CD4-positive, CD25-positive, alpha-beta regulatory T cell (primary cell): ENCODE results near the gene TMEM178B. TPM values are rescaled to one million over a fixed set of nuclear protein-coding genes. Genes with fewer than 3 reads are reported as not detected.

Experiments used
- ATAC-seq, 2 donors: fragments of 150-1000 bp; cut with Tn5 transposase; one replicate each; pipeline ENCODE4 v1.10.0; 2021; ENCODE audit warnings: low read depth in 2 of 2, moderate number of reproducible peaks in 2 of 2, moderate library complexity in 1 of 2
- DNase-seq, 3 donors: peaks; one replicate each; pipeline versions ENCODE4 v3.0.0 to v3.0.0-alpha.2; 2012 to 2022; ENCODE audit warnings: mixed read lengths in 1 of 3
- H3K27ac ChIP-seq: one replicate; pipeline ENCODE4 v1.7.0; 2013; ENCODE audit warnings: mild to moderate bottlenecking, low read length; ENCODE audit not compliant: insufficient read depth, poor library complexity, severe bottlenecking
- H3K27me3 ChIP-seq: one replicate; pipeline ENCODE4 v1.7.0; 2013; ENCODE audit warnings: low read length; ENCODE audit not compliant: control insufficient read depth, insufficient read depth
- H3K36me3 ChIP-seq: one replicate; pipeline ENCODE4 v1.7.0; 2013; ENCODE audit warnings: mild to moderate bottlenecking, low read length, moderate library complexity; ENCODE audit not compliant: control insufficient read depth, insufficient read depth
- H3K4me1 ChIP-seq: 2 replicates; pipeline ENCODE4 v1.7.0; 2013; ENCODE audit warnings: mild to moderate bottlenecking, low read length; ENCODE audit not compliant: insufficient read depth, control insufficient read depth, poor library complexity, severe bottlenecking
- H3K4me3 ChIP-seq: one replicate; pipeline ENCODE4 v1.7.0; 2013; ENCODE audit warnings: low read depth, mild to moderate bottlenecking, low read length, moderate library complexity
- H3K9me3 ChIP-seq, 2 experiments: 1 replicate in 1 of 2; 2 replicates in 1 of 2; pipeline ENCODE4 v1.7.0; 2013; ENCODE audit warnings: low read length in 2 of 2, mild to moderate bottlenecking in 1 of 2, moderate library complexity in 1 of 2; ENCODE audit not compliant: control insufficient read depth in 2 of 2
- H3K27ac Mint-ChIP-seq, 3 donors: one replicate each; pipeline ENCODE4 v1.8.0; 2020 to 2022; ENCODE audit warnings: mild to moderate bottlenecking in 3 of 3, mixed read lengths in 3 of 3, moderate library complexity in 2 of 3
- H3K27me3 Mint-ChIP-seq: one replicate; pipeline ENCODE4 v1.8.0; 2022; ENCODE audit warnings: mild to moderate bottlenecking, mixed read lengths
- H3K36me3 Mint-ChIP-seq: one replicate; pipeline ENCODE4 v1.8.0; 2020; ENCODE audit warnings: mixed read lengths
- H3K4me1 Mint-ChIP-seq, 4 donors: one replicate each; pipeline ENCODE4 v1.8.0; 2020 to 2022; ENCODE audit warnings: mixed read lengths in 4 of 4, mild to moderate bottlenecking in 1 of 4
- H3K4me3 Mint-ChIP-seq, 4 donors: one replicate each; pipeline ENCODE4 v1.8.0; 2020 to 2022; ENCODE audit warnings: mild to moderate bottlenecking in 4 of 4, mixed read lengths in 4 of 4, moderate library complexity in 3 of 4
- H3K9me3 Mint-ChIP-seq, 7 donors: one replicate each; pipeline ENCODE4 v1.8.0; 2020 to 2022; ENCODE audit warnings: mixed read lengths in 7 of 7, mild to moderate bottlenecking in 3 of 7, moderate library complexity in 2 of 7
- polyA plus RNA-seq, 4 donors: library from polyadenylated mRNA; unstranded; fragments of 300-500 nt; fragmentation: Illumina TruSeq; gene quantifications; one replicate each; pipeline ENCODE4 v1.2.3, GENCODE V29; 2021
- total RNA-seq: library from RNA; stranded (reverse); gene quantifications from one replicate; pipeline ENCODE4 v1.2.3, GENCODE V29; 2022

The TMEM178B gene
- total and polyA plus RNA-seq, 5 donors from 2014 or later = 0.10 TPM; not detected in 4

GRCh38 chr7:141313896-141314295, 240.0 kb downstream of the TMEM178B start:
- H3K9me3 ChIP-seq = no peaks in the 10 kb centered on the region
- no peak for DNase-seq
- no peak overlapping the region for H3K4me3 Mint-ChIP-seq
- H3K27me3 ChIP-seq = no peaks in the 10 kb centered on the region
- H3K36me3 Mint-ChIP-seq = no peaks in the 10 kb centered on the region
- H3K27ac Mint-ChIP-seq = no peak overlapping the region
- H3K27me3 Mint-ChIP-seq = peaks cover 15% of the 10 kb centered on the region
- no peak for ATAC-seq
- H3K4me3 ChIP-seq = no peak overlapping the region
- H3K4me1 ChIP-seq = no peaks in the 10 kb centered on the region
- no peak overlapping the region for H3K27ac ChIP-seq
- H3K36me3 ChIP-seq = no peaks in the 10 kb centered on the region
- H3K9me3 Mint-ChIP-seq = peaks cover 0 to 6% (median 2%) of the 10 kb centered on the region in 7 donors
- no peaks in the 10 kb centered on the region for H3K4me1 Mint-ChIP-seq

GRCh38 chr7:141317033-141317585, 243.2 kb downstream of the TMEM178B start:
- no peaks in the 10 kb centered on the region for H3K36me3 ChIP-seq
- H3K27ac ChIP-seq = no peak overlapping the region
- no peaks in the 10 kb centered on the region for H3K4me1 ChIP-seq
- ATAC-seq (no peak), DNase-seq (no peak)
- H3K27me3 ChIP-seq = no peaks in the 10 kb centered on the region
- H3K4me1 Mint-ChIP-seq = no peaks in the 10 kb centered on the region
- no peaks in the 10 kb centered on the region for H3K36me3 Mint-ChIP-seq
- H3K4me3 Mint-ChIP-seq = no peak overlapping the region
- peaks cover 0 to 3% (median 0%) of the 10 kb centered on the region in 7 donors for H3K9me3 Mint-ChIP-seq
- H3K9me3 ChIP-seq = no peaks in the 10 kb centered on the region
- H3K4me3 ChIP-seq = no peak overlapping the region
- H3K27ac Mint-ChIP-seq = no peak overlapping the region
- H3K27me3 Mint-ChIP-seq = peaks cover 15% of the 10 kb centered on the region

- Histone ChIP-seq H3K4me1 (no peaks in the 10 kb centered on the region), H3K4me3 (no peak overlapping the region), H3K27me3 (no peaks in the 10 kb centered on the region), H3K27ac (no peak overlapping the region), H3K36me3 (no peaks in the 10 kb centered on the region), H3K9me3 (no peaks in the 10 kb centered on the region)
- H3K36me3 Mint-ChIP-seq = no peaks in the 10 kb centered on the region
- peaks cover 20% of the 10 kb centered on the region for H3K27me3 Mint-ChIP-seq
- peaks cover 0 to 2% (median 0%) of the 10 kb centered on the region in 7 donors for H3K9me3 Mint-ChIP-seq
- DNase-seq (no peak), ATAC-seq (no peak)
- no peaks in the 10 kb centered on the region for H3K4me1 Mint-ChIP-seq
- H3K4me3 Mint-ChIP-seq = no peak overlapping the region
- no peak overlapping the region for H3K27ac Mint-ChIP-seq
Measured at GRCh38 chr7:141320287-141320686, 246.4 kb downstream of the TMEM178B start.

- Mint-ChIP-seq H3K36me3 (no peaks in the 10 kb centered on the region), H3K4me3 (no peak overlapping the region), H3K27me3 (peaks cover 6% of the 10 kb centered on the region), H3K27ac (no peak overlapping the region), H3K9me3 (peaks cover 0 to 2% (median 0%) of the 10 kb centered on the region in 7 donors), H3K4me1 (no peaks in the 10 kb centered on the region)
- no peak overlapping the region for H3K27ac ChIP-seq
- H3K9me3 ChIP-seq = no peaks in the 10 kb centered on the region
- H3K4me1 ChIP-seq = no peaks in the 10 kb centered on the region
- H3K27me3 ChIP-seq = no peaks in the 10 kb centered on the region
- no peak for ATAC-seq
- H3K36me3 ChIP-seq = no peaks in the 10 kb centered on the region
- no peak for DNase-seq
- no peak overlapping the region for H3K4me3 ChIP-seq
Measured at GRCh38 chr7:141322383-141322782, 248.5 kb downstream of the TMEM178B start.

GRCh38 chr7:141323826-141324225, 250.0 kb downstream of the TMEM178B start:
- H3K36me3 ChIP-seq = no peaks in the 10 kb centered on the region
- Mint-ChIP-seq H3K36me3 (no peaks in the 10 kb centered on the region), H3K4me3 (no peak overlapping the region), H3K4me1 (no peaks in the 10 kb centered on the region), H3K27ac (no peak overlapping the region), H3K27me3 (peaks cover 6% of the 10 kb centered on the region), H3K9me3 (peaks cover 0 to 2% (median 0%) of the 10 kb centered on the region in 7 donors)
- H3K4me3 ChIP-seq = no peak overlapping the region
- no peaks in the 10 kb centered on the region for H3K27me3 ChIP-seq
- no peak overlapping the region for H3K27ac ChIP-seq
- ATAC-seq (no peak), DNase-seq (no peak)
- H3K9me3 ChIP-seq = no peaks in the 10 kb centered on the region
- H3K4me1 ChIP-seq = no peaks in the 10 kb centered on the region

GRCh38 chr7:141324870-141325269, 251.0 kb downstream of the TMEM178B start:
- H3K4me1 ChIP-seq = no peaks in the 10 kb centered on the region
- Mint-ChIP-seq H3K27ac (no peak overlapping the region), H3K36me3 (no peaks in the 10 kb centered on the region), H3K9me3 (peaks cover 0 to 2% (median 0%) of the 10 kb centered on the region in 7 donors), H3K27me3 (peaks cover 6% of the 10 kb centered on the region), H3K4me3 (no peak overlapping the region), H3K4me1 (no peaks in the 10 kb centered on the region)
- no peak for DNase-seq
- no peak for ATAC-seq
- H3K27me3 ChIP-seq = no peaks in the 10 kb centered on the region
- H3K9me3 ChIP-seq = no peaks in the 10 kb centered on the region
- H3K27ac ChIP-seq = no peak overlapping the region
- no peaks in the 10 kb centered on the region for H3K36me3 ChIP-seq
- no peak overlapping the region for H3K4me3 ChIP-seq

GRCh38 chr7:141325275-141325674, 251.4 kb downstream of the TMEM178B start:
- Histone ChIP-seq H3K4me3 (no peak overlapping the region), H3K27ac (no peak overlapping the region), H3K36me3 (no peaks in the 10 kb centered on the region), H3K27me3 (no peaks in the 10 kb centered on the region), H3K9me3 (no peaks in the 10 kb centered on the region), H3K4me1 (no peaks in the 10 kb centered on the region)
- Mint-ChIP-seq H3K4me1 (no peaks in the 10 kb centered on the region), H3K27ac (no peak overlapping the region), H3K27me3 (peaks cover 6% of the 10 kb centered on the region), H3K9me3 (peaks cover 0 to 2% (median 0%) of the 10 kb centered on the region in 7 donors), H3K4me3 (no peak overlapping the region), H3K36me3 (no peaks in the 10 kb centered on the region)
- ATAC-seq (no peak), DNase-seq (no peak)

- Mint-ChIP-seq H3K4me3 (no peak overlapping the region), H3K27ac (no peak overlapping the region), H3K36me3 (no peaks in the 10 kb centered on the region), H3K27me3 (peaks cover 6% of the 10 kb centered on the region), H3K9me3 (peaks cover 0 to 2% (median 0%) of the 10 kb centered on the region in 7 donors), H3K4me1 (no peaks in the 10 kb centered on the region)
- Histone ChIP-seq H3K4me3 (no peak overlapping the region), H3K4me1 (no peaks in the 10 kb centered on the region), H3K27ac (no peak overlapping the region), H3K36me3 (no peaks in the 10 kb centered on the region), H3K27me3 (no peaks in the 10 kb centered on the region), H3K9me3 (no peaks in the 10 kb centered on the region)
- ATAC-seq (no peak), DNase-seq (no peak)
Measured at GRCh38 chr7:141328290-141328689, 254.4 kb downstream of the TMEM178B start.
